NCI-H2196 treated with DMSO at 0.1 percent for 48 hours (cell line): Measurements from ENCODE around the gene CBARP.

ENCODE experiments used
- DNase-seq: peaks from one replicate; lab custom pipeline; 2025; ENCODE audit not compliant: unreplicated experiment; lab: John Stamatoyannopoulos, UW

CBARP gene

GRCh38 chr19:1228161-1228957 lies 9.4 kb downstream of the CBARP start:
- DNase-seq: no peak

- DNase-seq: no peak
Observed at GRCh38 chr19:1227304-1228054, 10.3 kb downstream of the CBARP start.

DNA sequence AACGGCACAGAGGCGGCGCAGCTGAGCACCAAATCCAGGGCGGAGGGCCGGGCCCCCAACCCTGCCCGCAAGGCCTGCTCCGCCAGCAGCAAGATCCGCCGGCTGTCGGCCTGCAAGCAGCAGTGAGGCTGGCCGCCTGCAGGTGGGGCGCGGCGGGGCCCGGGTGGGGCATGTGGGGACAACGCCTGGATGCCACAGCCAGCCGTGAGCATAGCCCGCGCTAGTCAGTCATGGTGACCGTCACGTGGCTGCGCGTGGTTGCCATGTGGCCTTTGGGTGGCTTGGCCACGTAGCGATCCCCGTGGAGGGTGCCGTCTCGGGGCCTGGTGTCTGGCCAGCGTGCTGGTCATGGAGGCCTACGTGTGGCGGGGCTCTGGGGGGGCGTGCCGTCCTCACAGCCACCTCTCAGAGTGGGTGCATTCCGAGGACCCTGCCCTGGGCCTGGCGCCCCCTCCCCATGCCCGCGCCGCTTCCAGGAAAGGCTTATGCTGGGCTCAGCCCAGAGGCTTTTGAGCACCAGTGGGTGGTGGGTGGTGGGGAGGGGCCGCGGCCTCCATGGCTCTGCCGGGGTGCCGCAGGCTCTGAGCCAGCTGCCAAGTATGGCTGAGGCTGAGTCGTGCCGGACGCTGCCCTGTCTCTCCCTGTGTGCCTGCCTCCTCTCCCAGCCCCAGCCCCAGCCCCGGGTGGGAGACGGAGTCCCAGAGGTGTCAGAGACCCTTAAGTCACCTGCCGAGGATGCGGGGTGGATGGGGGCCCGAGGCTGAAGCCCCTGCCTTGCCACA lies 11.1 kb downstream of the CBARP start:
- no peak for DNase-seq

- no peak for DNase-seq
Observed at GRCh38 chr19:1226227-1226518, 11.6 kb downstream of the CBARP start.

DNA sequence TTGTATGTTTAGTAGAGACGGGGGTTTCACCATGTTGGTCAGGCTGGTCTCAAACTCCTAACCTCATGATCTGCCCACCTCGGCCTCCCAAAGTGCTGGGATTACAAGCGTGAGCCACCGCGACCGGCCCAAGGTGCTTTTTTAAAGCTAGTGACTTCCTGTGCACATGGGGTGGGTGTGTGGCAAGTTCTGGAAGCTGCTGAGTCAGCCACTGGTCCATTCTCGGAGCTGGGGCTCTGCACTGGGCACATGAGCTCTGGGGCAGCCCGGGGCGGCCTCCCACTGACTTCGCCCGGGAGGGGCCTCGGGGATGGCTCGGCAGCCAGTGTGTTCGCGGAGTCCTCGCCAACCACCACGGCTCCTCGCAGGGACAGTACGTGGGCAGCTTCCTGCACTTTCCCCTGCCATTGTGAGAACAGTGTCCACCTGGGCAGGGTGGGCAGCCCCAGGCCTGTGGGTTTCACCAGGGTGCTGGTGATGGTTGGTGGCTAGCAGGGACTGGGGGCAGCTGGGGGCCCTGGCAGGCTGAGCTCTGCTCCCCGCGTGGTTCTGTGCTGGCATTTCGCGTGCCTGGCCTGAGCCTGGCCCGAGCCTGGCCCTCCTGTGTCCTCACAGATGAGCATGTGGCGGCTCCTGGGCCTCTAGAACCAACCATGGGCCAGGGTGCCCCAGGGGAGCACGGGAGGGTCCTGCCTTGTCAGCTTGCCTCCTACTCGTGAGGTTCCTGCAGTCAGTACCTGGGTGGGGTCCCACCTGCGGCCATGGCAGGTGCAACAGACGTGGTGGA lies 12.2 kb downstream of the CBARP start:
- DNase-seq: no peak

DNA sequence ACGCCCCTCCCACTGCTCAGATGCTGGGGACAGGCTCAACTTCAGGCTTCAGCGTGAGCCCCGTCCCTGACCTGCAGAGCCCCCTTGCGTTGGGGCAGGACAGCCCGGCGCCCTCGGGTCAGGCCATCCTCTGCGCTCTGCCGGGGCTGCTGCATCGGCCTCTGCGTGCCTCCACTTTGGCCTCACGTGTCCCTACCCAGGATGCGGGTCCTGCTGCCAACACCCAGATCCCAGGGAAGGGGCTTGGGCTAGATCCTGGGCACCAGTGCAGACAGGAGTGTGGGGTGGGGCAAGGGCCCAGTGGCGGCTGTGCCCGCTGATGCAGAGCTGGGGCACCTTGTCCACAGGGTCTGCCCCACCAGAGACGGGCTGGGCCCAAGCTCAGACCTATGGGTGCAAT lies 13.0 kb downstream of the CBARP start:
- no peak for DNase-seq

- no peak for DNase-seq
Observed at GRCh38 chr19:1224047-1224825, 13.6 kb downstream of the CBARP start.

GRCh38 chr19:1223018-1223855 lies 14.6 kb downstream of the CBARP start:
- DNase-seq: no peak

DNA sequence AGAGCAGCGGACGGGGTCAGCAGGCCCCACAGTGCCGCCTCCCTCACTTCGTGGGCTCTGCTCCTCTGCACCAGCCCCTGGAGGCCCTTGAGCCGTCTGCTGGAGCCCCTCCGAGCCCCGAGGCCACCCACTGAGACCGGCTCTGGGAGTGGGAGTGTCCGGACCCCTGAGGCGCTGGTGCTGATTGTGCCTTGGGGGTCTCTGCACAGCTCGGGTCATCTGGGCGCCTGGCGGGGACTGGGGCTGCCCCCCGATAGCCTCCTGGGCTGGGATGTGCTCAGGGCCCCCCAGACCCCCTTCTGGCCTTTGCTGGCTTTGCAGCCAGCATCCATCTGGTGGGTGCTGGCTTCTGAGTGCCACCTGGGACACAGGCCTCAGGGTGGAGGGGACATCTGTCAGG lies 15.4 kb downstream of the CBARP start:
- DNase-seq: no peak

GRCh38 chr19:1221904-1222255 lies 15.9 kb downstream of the CBARP start:
- no peak for DNase-seq

GRCh38 chr19:1220976-1221903 lies 16.6 kb downstream of the CBARP start:
- DNase-seq: no peak

- DNase-seq: no peak
Observed at GRCh38 chr19:1220477-1220930, 17.3 kb downstream of the CBARP start.

DNA sequence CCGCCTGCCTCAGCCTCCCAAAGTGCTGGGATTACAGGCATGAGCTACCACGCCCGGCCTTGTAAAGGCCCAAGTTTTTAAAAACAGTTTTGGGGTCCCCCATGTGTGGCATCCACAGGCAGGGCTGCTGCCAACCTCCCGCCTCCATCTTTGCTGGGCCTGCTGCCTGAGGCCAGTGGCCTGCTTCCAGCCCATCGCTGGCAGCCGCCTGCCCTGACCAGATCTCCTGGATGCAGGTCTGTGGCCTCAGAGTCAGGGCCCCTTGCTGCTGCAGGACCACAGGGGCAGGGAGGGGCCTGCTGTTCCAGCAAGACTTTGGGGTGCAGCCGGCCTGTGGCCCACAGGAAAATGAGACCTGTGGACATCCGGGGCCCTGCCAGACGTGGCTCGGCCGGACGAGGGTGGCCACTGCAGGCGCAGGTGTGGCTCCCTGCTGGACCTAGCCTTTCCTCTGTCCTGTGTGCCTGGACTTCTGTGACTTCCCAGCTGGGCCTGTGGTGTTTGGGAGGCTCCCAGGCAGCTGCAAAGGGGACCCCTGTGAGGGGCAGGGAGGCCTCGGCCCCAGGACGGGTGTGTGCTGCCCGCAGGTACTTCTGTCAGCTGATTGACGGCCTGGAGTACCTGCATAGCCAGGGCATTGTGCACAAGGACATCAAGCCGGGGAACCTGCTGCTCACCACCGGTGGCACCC lies 17.9 kb downstream of the CBARP start:
- no peak for DNase-seq

DNA sequence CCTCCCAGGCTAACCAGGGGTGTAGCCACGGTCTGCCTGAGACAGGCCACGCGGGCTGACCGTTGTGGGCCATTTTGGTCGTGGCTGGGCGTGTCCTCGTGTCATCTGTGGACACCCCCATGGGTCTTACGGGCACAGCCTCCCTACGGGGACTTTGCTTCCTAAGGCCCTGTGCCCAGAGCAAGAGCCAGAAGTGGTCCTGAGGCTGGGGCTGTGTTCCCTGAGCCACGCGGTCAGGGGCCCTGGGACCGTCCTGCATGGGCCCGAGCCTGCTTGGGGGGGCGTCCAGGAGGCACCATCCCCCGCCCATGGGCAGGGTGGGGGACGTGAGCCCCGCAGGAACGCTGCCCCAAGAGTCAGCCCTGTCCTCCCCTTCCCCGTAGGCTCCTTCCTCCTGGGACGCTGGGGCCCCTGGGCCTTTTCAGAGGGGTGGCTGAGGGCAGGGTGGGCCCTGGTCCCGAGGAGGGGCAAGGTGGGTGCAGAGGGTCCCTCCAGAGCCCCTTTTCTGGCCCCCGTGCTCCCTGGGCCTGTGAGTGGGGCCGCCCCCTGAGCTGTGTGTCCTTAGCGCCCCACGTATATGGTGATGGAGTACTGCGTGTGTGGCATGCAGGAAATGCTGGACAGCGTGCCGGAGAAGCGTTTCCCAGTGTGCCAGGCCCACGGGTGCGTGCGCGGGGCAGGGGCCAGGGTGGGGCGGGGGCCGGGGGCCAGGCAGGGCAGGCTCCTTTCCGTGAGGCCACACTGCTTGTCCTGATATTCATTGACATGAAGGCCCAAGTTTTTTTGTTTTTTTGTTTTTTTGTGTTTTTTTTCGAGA lies 18.8 kb downstream of the CBARP start:
- DNase-seq: no peak

DNA sequence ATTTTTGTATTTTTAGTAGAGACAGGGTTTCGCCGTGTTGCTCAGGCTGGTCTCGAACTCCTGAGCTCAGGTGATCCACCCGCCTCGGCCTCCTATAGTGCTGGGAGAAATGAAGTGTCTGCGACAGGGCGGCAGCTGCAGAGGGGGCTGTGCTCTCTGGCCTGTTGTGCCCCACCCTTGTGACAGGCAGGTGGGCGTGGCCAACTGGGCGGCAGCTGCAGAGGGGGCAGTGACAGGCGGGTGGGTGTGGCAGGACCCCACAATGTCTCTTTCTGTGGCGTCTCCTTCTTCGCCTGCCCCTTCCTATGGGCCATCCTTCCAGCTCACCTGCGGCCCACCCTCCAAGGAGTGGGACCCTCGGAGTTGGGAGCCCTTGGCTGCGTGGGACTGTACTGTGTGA lies 20.4 kb downstream of the CBARP start:
- no peak for DNase-seq

DNA sequence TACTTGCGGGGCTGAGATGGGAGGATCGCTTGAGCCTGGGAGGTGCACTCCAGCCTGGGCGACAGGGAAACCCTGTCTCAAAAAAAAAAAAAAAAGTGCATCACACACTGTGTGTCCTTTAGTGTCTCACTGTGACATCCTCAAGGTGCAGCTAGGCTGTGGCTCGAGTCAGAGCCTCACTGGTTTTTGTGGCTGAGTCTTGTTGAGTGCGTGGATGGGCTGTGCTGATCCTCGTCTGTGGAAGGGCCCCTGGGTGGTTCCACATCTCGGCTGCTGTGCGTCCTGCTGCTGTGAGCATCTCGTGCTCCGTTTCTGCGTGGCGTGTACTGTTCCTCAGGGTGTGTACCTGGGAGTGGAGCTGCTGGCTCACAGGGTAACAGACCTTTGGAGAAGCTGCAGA lies 21.0 kb downstream of the CBARP start:
- no peak for DNase-seq
